ENCODE data around the gene RNF214. TPM values are rescaled to one million over a fixed set of nuclear protein-coding genes. Genes with fewer than 3 reads are reported as not detected.

RNF214 gene
- total and polyA plus RNA-seq, 2 donors (not counting 1 experiment from before 2014, with no cell fraction given), result 16.0 to 36.1 TPM

DNA sequence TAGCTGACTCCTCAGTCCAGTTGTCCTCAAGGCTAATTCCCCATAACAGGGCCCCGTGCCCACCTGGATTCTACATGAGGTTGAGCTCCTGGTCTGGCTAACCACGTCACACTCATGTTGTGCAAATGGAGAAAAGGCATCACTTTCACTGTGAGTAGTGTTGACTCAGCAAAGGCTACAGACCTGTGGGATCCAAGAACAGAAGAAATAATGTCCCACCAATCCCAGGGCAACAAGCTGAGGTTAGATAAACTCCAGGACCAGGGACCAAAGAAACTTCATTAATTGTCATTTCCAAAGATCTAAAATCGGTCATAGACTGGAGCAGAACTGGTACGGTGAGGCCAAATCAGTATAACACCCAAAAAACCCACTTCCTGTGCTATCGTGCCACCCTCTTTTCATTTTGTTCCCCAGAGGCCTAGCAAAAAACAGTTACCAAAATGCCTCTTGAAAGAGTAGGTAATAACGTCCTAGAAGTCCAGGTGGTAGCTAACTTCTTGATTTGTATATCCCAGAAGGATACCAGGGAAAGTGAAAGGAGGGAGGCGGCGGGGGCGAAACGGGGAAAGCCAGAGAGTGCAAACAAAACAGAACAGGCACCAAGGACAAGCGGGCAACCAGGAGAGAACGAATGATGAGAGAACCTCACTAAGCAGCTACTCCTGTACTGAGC lies 2.0 kb upstream of the RNF214 start:
- H3K4me1 Mint-ChIP-seq, result peaks cover 54% of the 10 kb centered on the region
- H3K9ac ChIP-seq (ENCODE audit: low read length), result peak overlapping the region; percentile 74

More for the DNA sequence above, 2.0 kb upstream of the RNF214 start:
- Mint-ChIP-seq H3K4me3 (peak overlapping the region; percentile 95), H3K27ac (peak overlapping the region; percentile 99), H3K27me3 (no peaks in the 10 kb centered on the region), H3K9me3 (ENCODE audit: insufficient read depth) (no peaks in the 10 kb centered on the region)
- DNase-seq (peak; percentile 71), ATAC-seq (ENCODE audit: low read depth) (peak; percentile 37)
- no peaks in the 10 kb centered on the region for H3K27me3 ChIP-seq (replicated peaks in 1 of 4; ENCODE audit: control extremely low read depth in 1 of 4, control insufficient read depth in 3 of 4, insufficient read depth in 4 of 4, low read length in 3 of 4)
- ChIA-PET POLR2A (interaction anchor here (0.5 to 1.3 kb wide), 8 partner anchors 41 to 415 kb away, joined by 3 to 13 read pairs (median 4); partner anchors contain the start of gene SIDT2), CTCF (interaction anchor here (0.7 to 19.9 kb wide), 12 partner anchors 9 to 1091 kb away, joined by 3 to 309 read pairs (median 6); partner anchors contain the start of genes CEP164, PAFAH1B2, SIDT2 and SIK3)
- H4K20me1 ChIP-seq (ENCODE audit: control insufficient read depth, insufficient read depth, low read length, poor library complexity, severe bottlenecking), result no peaks in the 10 kb centered on the region
- peaks cover 3 to 48% of the 10 kb centered on the region in 2 experiments for H3K36me3 ChIP-seq (replicated peaks in 1 of 2; ENCODE audit: control extremely low read depth in 1 of 2, control insufficient read depth in 1 of 2, extremely low read depth in 1 of 2, insufficient read depth in 2 of 2, low read length in 1 of 2)
- 23% methylated on average over 10 of the region's 12 CpGs for WGBS (ENCODE audit: insufficient coverage)
- intact Hi-C loops (cut with micrococcal nuclease), result loop anchor here (1.0 to 5.0 kb wide), 4 partner anchors 52 to 587 kb away; partner anchors contain the start of genes BUD13, SIDT2 and SIK3
- TF ChIP-seq, protein P1, sequence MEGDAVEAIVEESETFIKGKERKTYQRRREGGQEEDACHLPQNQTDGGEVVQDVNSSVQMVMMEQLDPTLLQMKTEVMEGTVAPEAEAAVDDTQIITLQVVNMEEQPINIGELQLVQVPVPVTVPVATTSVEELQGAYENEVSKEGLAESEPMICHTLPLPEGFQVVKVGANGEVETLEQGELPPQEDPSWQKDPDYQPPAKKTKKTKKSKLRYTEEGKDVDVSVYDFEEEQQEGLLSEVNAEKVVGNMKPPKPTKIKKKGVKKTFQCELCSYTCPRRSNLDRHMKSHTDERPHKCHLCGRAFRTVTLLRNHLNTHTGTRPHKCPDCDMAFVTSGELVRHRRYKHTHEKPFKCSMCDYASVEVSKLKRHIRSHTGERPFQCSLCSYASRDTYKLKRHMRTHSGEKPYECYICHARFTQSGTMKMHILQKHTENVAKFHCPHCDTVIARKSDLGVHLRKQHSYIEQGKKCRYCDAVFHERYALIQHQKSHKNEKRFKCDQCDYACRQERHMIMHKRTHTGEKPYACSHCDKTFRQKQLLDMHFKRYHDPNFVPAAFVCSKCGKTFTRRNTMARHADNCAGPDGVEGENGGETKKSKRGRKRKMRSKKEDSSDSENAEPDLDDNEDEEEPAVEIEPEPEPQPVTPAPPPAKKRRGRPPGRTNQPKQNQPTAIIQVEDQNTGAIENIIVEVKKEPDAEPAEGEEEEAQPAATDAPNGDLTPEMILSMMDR (IDR thresholded peaks at IDR 0.05), result no peak
- TF ChIP-seq EZH2 (IDR thresholded peaks at IDR 0.05; ENCODE audit: borderline replicate concordance, insufficient read depth, low read depth, low read length, poor library complexity, severe bottlenecking), result no peak
- peaks cover 67% of the 10 kb centered on the region for H3K79me2 ChIP-seq (ENCODE audit: control insufficient read depth, insufficient read depth, low read length)
- peak overlapping the region; percentile 55 for H2AFZ ChIP-seq (ENCODE audit: insufficient read depth, low read depth, low read length, poor library complexity, severe bottlenecking)
- H3K4me1 ChIP-seq (ENCODE audit: control insufficient read depth in 2 of 2, insufficient read depth in 2 of 2, low read length in 2 of 2), result peaks cover 34 to 44% of the 10 kb centered on the region in 2 donors
- peak overlapping the region; percentile 96 for H3K4me2 ChIP-seq (replicated peaks; ENCODE audit: low read depth, low read length, poor library complexity, severe bottlenecking)
- H3K27ac ChIP-seq (ENCODE audit: low read length in 2 of 2), result peak overlapping the region; percentile 82 to 84
- H3K4me3 ChIP-seq (ENCODE audit: control extremely low read depth in 1 of 5, extremely low read depth in 1 of 5, insufficient read depth in 1 of 5, low read depth in 2 of 5, low read length in 4 of 5), result peak overlapping the region; percentile 28 to 99 (median 91)
- peaks cover 0 to 3% (median 0%) of the 10 kb centered on the region in 3 donors for H3K9me3 ChIP-seq (ENCODE audit: control extremely low read depth in 1 of 3, control insufficient read depth in 2 of 3, insufficient read depth in 1 of 3, low read length in 2 of 3)
